GM21786 (cell line): ENCODE data around the gene DRICH1.
"Not testable (repeated sequence)": the region's sequence is repeated elsewhere in the genome, so short reads cannot be mapped to it uniquely, and the experiment has no call there.

Experiments
- ATAC-seq: cut with Tn5 transposase; IDR thresholded peaks from one replicate; pipeline ENCODE4 v1.9.1; 2021; ENCODE audit not compliant: unreplicated experiment

The DRICH1 gene

DNA sequence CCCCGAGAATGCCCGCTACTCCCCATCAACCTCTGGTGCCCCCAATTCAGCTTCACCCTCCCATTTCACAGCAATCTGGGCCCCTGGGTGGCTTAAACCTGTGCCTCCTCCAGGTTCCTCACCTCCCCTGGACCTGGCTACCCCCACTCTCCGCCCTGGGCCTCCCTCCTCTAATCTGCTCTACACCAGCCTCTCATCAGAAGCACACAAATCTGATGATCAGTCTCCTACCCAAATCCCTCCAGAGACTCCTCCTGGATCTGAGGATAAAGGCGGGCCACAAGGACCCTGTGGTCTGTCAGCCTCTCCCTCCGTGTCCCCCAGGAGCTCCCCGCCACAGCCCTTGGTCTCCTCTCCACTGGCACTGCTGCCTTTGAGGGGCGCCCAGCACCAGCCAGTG, 28.9 kb downstream of the DRICH1 start:
- no peak for ATAC-seq

- no peak for ATAC-seq
These were observed 33.2 kb downstream of the DRICH1 start for GRCh38 chr22:23598805-23599518.

DNA sequence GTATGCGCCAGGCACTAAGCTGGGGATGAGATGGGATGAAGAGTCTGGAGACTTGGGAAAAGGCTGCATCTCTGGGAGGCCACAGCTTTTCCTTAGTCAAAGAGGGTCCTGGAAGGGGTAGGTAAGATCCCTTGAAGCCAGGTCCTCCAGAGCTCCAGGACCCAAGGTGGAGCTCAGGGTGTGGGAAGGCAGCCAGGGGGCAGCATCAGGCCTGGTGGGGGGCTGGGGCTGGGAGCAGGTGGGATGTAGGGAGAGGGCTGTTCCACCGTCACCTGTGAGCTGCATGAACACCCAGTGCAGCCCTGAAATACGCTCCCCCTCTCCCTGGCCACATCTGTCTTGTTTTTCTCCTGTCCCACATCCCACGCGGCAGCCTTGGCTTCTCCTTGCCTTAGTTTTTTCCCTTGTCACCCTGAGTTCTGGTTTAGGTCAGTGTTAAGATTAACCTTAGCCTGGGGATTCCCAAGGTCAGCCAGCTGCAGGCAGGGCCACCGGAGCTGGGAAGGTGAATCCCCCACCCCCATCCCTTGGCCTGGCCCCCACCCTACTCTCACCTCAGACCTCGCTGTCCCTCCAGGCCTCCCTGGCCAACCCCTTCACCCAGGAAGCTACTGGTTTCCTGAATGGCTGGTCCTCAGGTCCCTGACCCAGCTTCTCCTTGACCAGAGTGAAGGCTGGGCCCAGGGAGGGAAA, 34.4 kb downstream of the DRICH1 start:
- ATAC-seq = not testable (repeated sequence)

DNA sequence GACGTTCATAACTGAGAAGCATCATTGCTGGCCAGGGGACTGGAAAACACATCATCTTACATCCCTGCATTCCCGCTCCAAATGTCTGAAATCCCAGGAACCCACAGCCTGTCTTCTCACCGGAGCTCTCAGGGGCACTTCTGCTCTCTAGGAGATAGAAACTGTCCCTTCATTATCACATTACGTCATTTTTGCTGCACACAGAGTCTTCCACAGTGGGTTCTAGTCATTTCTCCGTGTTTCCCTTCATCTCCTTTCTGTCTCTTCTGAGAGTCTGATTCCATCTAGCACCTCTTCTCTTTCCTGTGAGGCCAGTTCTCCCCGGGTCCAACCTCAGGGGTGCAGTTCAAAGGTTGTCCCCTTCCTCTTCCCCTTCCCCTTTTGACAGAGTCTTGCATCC, 36.2 kb downstream of the DRICH1 start:
- not testable (repeated sequence) for ATAC-seq

DNA sequence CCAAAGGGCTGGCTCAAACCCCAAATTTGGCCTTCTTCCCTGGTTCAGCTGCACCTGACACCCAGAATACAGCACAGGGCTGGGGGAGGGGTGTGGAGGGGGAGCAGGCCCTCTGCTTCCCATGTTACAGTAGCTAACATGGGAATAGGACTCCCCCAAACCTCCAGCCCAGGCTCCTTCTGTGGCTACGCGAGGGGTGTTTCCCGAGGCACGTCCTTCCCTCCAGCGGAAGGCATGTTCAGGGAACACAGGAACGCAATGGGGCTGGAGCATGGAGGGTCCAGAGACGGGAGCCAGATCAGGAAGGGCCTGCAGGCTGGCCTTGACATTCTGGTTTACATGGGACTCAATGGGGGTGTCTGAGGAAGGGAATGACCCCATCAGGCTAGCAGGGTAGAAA, 40.3 kb downstream of the DRICH1 start:
- ATAC-seq = no peak

DNA sequence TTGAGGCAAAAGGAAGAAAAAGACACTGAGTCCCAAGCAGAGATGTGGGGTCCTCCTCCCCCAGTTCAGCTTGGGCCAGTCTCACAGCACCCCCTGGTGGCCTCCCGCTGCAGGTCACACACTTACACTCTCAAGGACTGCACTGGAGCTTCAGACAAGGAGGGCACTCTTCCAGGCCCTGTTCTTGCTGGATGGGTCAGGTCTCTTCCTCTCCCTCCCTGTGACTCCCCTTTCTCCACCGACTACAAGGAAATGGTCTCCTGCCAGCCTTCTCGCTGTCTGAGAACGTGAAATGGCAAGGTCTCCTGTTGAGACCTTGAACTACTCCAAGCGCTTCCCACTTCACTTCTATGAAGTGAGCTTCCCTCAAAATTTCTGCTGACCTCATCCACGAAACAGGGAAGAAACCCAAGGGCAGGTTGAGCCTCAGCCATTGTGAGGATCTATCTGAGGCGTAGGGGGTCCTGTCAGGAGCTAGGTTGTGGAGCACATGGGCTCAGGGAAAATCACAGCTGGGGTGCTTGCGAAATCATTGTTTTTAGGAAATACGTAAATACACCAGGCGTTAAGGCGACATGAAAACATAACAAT, 40.8 kb downstream of the DRICH1 start:
- ATAC-seq = no peak

- no peak for ATAC-seq
These were observed 48.3 kb downstream of the DRICH1 start for GRCh38 chr22:23583836-23584235.

GRCh38 chr22:23583153-23583552, 49.0 kb downstream of the DRICH1 start:
- ATAC-seq = no peak

GRCh38 chr22:23581260-23581650, 50.9 kb downstream of the DRICH1 start:
- ATAC-seq = no peak

GRCh38 chr22:23580576-23581259, 51.4 kb downstream of the DRICH1 start:
- no peak for ATAC-seq

- no peak for ATAC-seq
These were observed 52.1 kb downstream of the DRICH1 start, which contains the start of gene IGLL1 for GRCh38 chr22:23579870-23580575. IGLL1 (minus strand) TSS chr22:23580290; CDS start chr22:23580190, 100 bp downstream.

- ATAC-seq = no peak
These were observed 52.8 kb downstream of the DRICH1 start for GRCh38 chr22:23579280-23579679.

DNA sequence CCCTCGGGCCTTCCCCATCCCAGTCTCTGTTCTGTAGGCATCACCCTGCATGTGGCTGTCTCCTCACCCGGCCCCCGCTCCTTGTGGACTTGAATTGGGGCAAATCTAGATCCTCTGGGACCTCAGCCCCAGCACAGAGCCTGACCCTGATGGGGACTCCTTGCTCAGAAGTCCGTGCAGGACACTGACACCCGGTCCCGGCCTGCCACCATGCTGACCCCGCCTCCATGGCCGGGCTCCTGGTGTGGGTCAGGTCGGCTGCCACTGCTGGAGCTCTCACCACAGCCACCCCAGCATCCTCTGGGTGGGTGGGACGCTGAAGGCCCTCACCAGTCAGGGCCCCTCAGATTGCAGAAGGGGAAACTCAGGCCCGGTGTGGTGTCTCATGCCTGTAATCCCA, 53.8 kb downstream of the DRICH1 start:
- ATAC-seq = no peak

GRCh38 chr22:23576681-23577080, 55.4 kb downstream of the DRICH1 start:
- ATAC-seq = no peak

- ATAC-seq = no peak
These were observed 56.5 kb downstream of the DRICH1 start for GRCh38 chr22:23575601-23576000.

GRCh38 chr22:23574877-23575276, 57.2 kb downstream of the DRICH1 start:
- ATAC-seq = no peak

GRCh38 chr22:23574371-23574811, 57.7 kb downstream of the DRICH1 start:
- no peak for ATAC-seq

- ATAC-seq = not testable (repeated sequence)
These were observed 58.4 kb downstream of the DRICH1 start for GRCh38 chr22:23573701-23574235.

GRCh38 chr22:23573106-23573505, 59.0 kb downstream of the DRICH1 start:
- ATAC-seq = not testable (repeated sequence)

GRCh38 chr22:23571486-23571885, 60.6 kb downstream of the DRICH1 start:
- ATAC-seq = no peak

DNA sequence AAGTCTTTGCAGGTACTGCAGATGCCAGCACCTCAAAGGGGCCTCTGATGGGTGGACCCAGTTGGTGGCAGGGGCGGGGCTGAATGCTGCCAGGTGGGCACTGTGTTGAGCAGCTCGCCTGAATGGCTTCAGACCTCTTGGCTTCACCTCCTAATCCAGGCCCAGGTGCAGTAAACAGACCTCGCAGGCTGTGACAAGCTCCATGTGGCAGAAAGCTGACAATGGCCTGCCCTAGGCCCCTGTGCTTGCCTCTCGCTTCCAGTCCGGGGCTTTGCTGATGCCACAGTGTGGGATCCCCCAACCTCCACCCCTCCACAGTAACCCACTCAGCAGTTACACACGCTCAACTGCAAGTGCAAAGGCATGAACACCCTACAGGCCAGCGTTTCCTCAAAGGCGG, 61.4 kb downstream of the DRICH1 start:
- ATAC-seq = no peak
